Esophagus muscularis mucosa (tissue), 3 donors: ENCODE data around the gene C1orf167.

Experiments
- CTCF ChIP-seq, 3 experiments: fragments of 200-600 bp in 2 of 3; fragments of 450-650 bp in 1 of 3; sonication (generic) in 2 of 3; IDR thresholded peaks; one replicate each; pipeline ENCODE4 v1.5.1; 2017 to 2019; ENCODE audit warnings: antibody characterized with exemption in 3 of 3, mild to moderate bottlenecking in 2 of 3, moderate library complexity in 1 of 3
- POLR2A ChIP-seq: fragments of 450-650 bp; IDR thresholded peaks from one replicate; pipeline ENCODE4 v1.6.1; 2017; ENCODE audit warnings: antibody characterized with exemption, moderate library complexity, mild to moderate bottlenecking, low read depth

GRCh38 chr1:11783556-11783955 is 21.6 kb downstream of the C1orf167 start:
- TF ChIP-seq CTCF (IDR thresholded peaks at IDR 0.05) (no peak), POLR2A (no peak)
